ENCODE measurements around the gene HNRNPM.

Gene HNRNPM

GRCh38 chr19:8531470-8531869, 86.7 kb downstream of the HNRNPM start:
- no peaks in the 10 kb centered on the region for H3K27me3 Mint-ChIP-seq
- DNase-seq (ENCODE audit: low spot score in 2 of 2) (no peak), ATAC-seq (replicated peaks; ENCODE audit: extremely low read depth, poor library complexity, severe bottlenecking) (no peak)
- H3K27ac Mint-ChIP-seq (ENCODE audit: low read depth), result no peak overlapping the region
- H3K4me1 Mint-ChIP-seq, result peaks cover 35% of the 10 kb centered on the region
- no peaks in the 10 kb centered on the region for H3K9me3 Mint-ChIP-seq
- H3K36me3 Mint-ChIP-seq (ENCODE audit: insufficient read depth), result peaks cover 85% of the 10 kb centered on the region
- no peak overlapping the region for H3K4me3 Mint-ChIP-seq

GRCh38 chr19:8532225-8532624, 87.5 kb downstream of the HNRNPM start:
- peak overlapping the region; percentile 77 for H3K27ac Mint-ChIP-seq (ENCODE audit: low read depth)
- H3K9me3 Mint-ChIP-seq, result no peaks in the 10 kb centered on the region
- H3K4me1 Mint-ChIP-seq, result peaks cover 29% of the 10 kb centered on the region
- H3K4me3 Mint-ChIP-seq, result no peak overlapping the region
- peaks cover 84% of the 10 kb centered on the region for H3K36me3 Mint-ChIP-seq (ENCODE audit: insufficient read depth)
- no peaks in the 10 kb centered on the region for H3K27me3 Mint-ChIP-seq
- no peak for DNase-seq (ENCODE audit: low spot score in 2 of 2)
- no peak for ATAC-seq (replicated peaks; ENCODE audit: extremely low read depth, poor library complexity, severe bottlenecking)

GRCh38 chr19:8536282-8536681, 91.5 kb downstream of the HNRNPM start:
- Mint-ChIP-seq H3K9me3 (no peaks in the 10 kb centered on the region), H3K36me3 (ENCODE audit: insufficient read depth) (peaks cover 75% of the 10 kb centered on the region), H3K27me3 (no peaks in the 10 kb centered on the region), H3K27ac (ENCODE audit: low read depth) (peak overlapping the region; percentile 52), H3K4me1 (peaks cover 13% of the 10 kb centered on the region), H3K4me3 (no peak overlapping the region)
- DNase-seq (ENCODE audit: low spot score in 2 of 2) (no peak), ATAC-seq (replicated peaks; ENCODE audit: extremely low read depth, poor library complexity, severe bottlenecking) (no peak)

GRCh38 chr19:8537099-8537498, 92.3 kb downstream of the HNRNPM start:
- no peaks in the 10 kb centered on the region for H3K27me3 Mint-ChIP-seq
- peaks cover 74% of the 10 kb centered on the region for H3K36me3 Mint-ChIP-seq (ENCODE audit: insufficient read depth)
- no peak overlapping the region for H3K27ac Mint-ChIP-seq (ENCODE audit: low read depth)
- peaks cover 12% of the 10 kb centered on the region for H3K4me1 Mint-ChIP-seq
- DNase-seq (ENCODE audit: low spot score in 2 of 2) (no peak), ATAC-seq (replicated peaks; ENCODE audit: extremely low read depth, poor library complexity, severe bottlenecking) (no peak)
- no peaks in the 10 kb centered on the region for H3K9me3 Mint-ChIP-seq
- no peak overlapping the region for H3K4me3 Mint-ChIP-seq
